Kidney (tissue), 14 donors: ENCODE measurements around the gene PIP5K1B. TPM values are rescaled to one million over a fixed set of nuclear protein-coding genes. Genes with fewer than 3 reads are reported as not detected.
A peak's percentile ranks its signal among the peaks of the same experiment; 100 is the strongest.

Source experiments
- DNase-seq, 5 donors: peaks; one replicate each; pipeline ENCODE4 v3.0.0-alpha.2; 2013 to 2020
- FAIRE-seq: peaks from 2 replicates; lab custom pipeline; 2012; peaks lifted over from hg19 to GRCh38; lab: Jason Lieb, UNC
- H3K27ac ChIP-seq, 2 donors: one replicate each; pipeline ENCODE4 v1.7.0; 2013; ENCODE audit warnings: low read depth in 2 of 2, low read length in 2 of 2, inconsistent platforms in 1 of 2
- H3K27me3 ChIP-seq: one replicate; pipeline ENCODE4 v1.7.1; 2013; ENCODE audit warnings: low read length, inconsistent platforms; ENCODE audit not compliant: control insufficient read depth, insufficient read depth
- H3K36me3 ChIP-seq, 3 donors: one replicate each; pipeline versions ENCODE4 v1.7.0 to v1.7.1; 2013; ENCODE audit warnings: low read length in 3 of 3, control low read depth in 1 of 3, inconsistent platforms in 1 of 3; ENCODE audit not compliant: insufficient read depth in 3 of 3, control insufficient read depth in 2 of 3
- H3K4me1 ChIP-seq, 3 donors: one replicate each; pipeline versions ENCODE4 v1.7.0 to v1.7.1; 2013; ENCODE audit warnings: low read length in 3 of 3, inconsistent platforms in 1 of 3, low read depth in 1 of 3; ENCODE audit not compliant: control insufficient read depth in 2 of 3, insufficient read depth in 2 of 3
- H3K4me3 ChIP-seq, 3 donors: one replicate each; pipeline versions ENCODE4 v1.7.0 to v1.8.1; 2013; ENCODE audit warnings: low read length in 3 of 3, control low read depth in 1 of 3, inconsistent platforms in 1 of 3
- H3K9ac ChIP-seq, 3 donors: one replicate each; pipeline versions ENCODE4 v1.7.0 to v1.7.1; 2013; ENCODE audit warnings: low read length in 3 of 3, control low read depth in 1 of 3, inconsistent platforms in 1 of 3
- H3K9me3 ChIP-seq, 3 donors: one replicate each; pipeline versions ENCODE4 v1.7.0 to v1.7.1; 2013; ENCODE audit warnings: low read length in 3 of 3, control low read depth in 1 of 3, inconsistent platforms in 1 of 3; ENCODE audit not compliant: control insufficient read depth in 2 of 3, insufficient read depth in 1 of 3
- intact Hi-C: fragments of 100-400 bp; cut with DNase I; formaldehyde crosslinking; loops from one replicate; pipeline ENCODE4 v1.11.1; 2022
- polyA plus RNA-seq: library from polyadenylated mRNA; stranded (reverse); fragments of 350-450 nt; fragmentation: Illumina TruSeq; extraction: RNeasy Lipid Tissue Mini Kit (QIAGEN cat#74804); gene quantifications from one replicate; pipeline ENCODE4 v1.2.3, GENCODE V29; 2014; ENCODE audit warnings: low read depth, low replicate concordance; ENCODE audit not compliant: insufficient read depth
- total RNA-seq: library from RNA; stranded (reverse); fragmentation: NEBNext Ultra II Directional; extraction: Animal tissue kit (Norgen Biotek cat#: 25700); gene quantifications from one replicate; pipeline ENCODE4 v1.2.1, GENCODE V29; 2021
- TF ChIP-seq, protein P1 (sequence below): IDR thresholded peaks from 3 replicates; pipeline ENCODE4 v1.5.1; 2012; ENCODE audit warnings: mild to moderate bottlenecking, moderate library complexity, borderline replicate concordance; ENCODE audit not compliant: insufficient read depth; ENCODE audit errors: extremely low read depth
- donor health status: control.
- donor health status: control.
- donor health status: control.
- donor health status: control.
- donor health status: control.
- donor health status: DM: yes; HTN: yes; CAD: no.
- donor health status: Normal renal cell carcinoma (clear cell type).

PIP5K1B gene
- total and polyA plus RNA-seq, 2 donors from 2014 or later: 9.4 to 10.1 TPM

DNA sequence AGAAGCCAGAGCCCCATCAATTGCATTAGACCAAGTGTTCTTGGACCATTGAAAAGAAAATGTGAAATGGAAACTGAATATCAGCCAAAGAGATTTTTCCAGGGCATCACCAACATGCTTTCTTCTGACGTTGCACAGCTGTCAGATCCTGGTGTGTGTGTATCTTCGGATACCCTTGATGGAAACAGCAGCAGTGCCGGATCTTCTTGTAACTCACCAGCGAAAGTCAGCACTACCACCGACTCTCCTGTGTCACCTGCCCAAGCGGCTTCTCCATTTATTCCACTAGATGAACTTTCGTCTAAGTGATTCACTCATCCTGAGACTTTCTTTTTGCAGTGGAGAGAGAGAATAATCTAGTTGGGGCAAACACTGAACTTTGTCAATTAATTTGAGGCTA, 75.7 kb downstream of the PIP5K1B start:
- H3K4me1 ChIP-seq: peaks cover 0 to 25% (median 0%) of the 10 kb centered on the region in 3 donors
- intact Hi-C loops: no loop called here
- no peaks in the 10 kb centered on the region for H3K9me3 ChIP-seq
- peak in 2 of 5 donors; percentile 23 to 40 for DNase-seq
- FAIRE-seq: no peak
- TF ChIP-seq, protein P1, sequence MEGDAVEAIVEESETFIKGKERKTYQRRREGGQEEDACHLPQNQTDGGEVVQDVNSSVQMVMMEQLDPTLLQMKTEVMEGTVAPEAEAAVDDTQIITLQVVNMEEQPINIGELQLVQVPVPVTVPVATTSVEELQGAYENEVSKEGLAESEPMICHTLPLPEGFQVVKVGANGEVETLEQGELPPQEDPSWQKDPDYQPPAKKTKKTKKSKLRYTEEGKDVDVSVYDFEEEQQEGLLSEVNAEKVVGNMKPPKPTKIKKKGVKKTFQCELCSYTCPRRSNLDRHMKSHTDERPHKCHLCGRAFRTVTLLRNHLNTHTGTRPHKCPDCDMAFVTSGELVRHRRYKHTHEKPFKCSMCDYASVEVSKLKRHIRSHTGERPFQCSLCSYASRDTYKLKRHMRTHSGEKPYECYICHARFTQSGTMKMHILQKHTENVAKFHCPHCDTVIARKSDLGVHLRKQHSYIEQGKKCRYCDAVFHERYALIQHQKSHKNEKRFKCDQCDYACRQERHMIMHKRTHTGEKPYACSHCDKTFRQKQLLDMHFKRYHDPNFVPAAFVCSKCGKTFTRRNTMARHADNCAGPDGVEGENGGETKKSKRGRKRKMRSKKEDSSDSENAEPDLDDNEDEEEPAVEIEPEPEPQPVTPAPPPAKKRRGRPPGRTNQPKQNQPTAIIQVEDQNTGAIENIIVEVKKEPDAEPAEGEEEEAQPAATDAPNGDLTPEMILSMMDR: no peak
- H3K27me3 ChIP-seq: no peaks in the 10 kb centered on the region
- H3K36me3 ChIP-seq: no peaks in the 10 kb centered on the region
- H3K27ac ChIP-seq: peak overlapping the region; percentile 91 to 94
- H3K9ac ChIP-seq: peak overlapping the region; percentile 84 to 98 (median 90)
- peak overlapping the region; percentile 94 to 96 (median 95) for H3K4me3 ChIP-seq

DNA sequence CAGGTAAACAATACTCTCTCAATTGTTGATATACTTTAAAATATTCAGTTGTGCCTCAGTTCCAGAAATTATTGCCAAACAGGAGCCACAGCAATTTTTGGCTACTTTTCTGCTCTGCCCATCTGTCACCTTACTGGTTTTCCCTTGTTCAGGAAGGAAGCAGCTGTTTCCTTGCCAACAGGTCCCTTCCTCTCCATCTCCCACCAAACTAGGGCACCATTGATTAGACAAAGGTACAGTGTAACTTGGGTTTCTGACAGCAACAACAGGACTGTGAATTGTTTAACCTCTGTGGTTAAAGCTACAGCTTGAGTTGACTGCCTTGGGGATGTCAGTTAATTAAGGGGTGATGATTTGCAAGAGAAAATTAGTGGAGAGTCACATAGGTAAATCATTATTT, 76.9 kb downstream of the PIP5K1B start:
- no peak for FAIRE-seq

DNA sequence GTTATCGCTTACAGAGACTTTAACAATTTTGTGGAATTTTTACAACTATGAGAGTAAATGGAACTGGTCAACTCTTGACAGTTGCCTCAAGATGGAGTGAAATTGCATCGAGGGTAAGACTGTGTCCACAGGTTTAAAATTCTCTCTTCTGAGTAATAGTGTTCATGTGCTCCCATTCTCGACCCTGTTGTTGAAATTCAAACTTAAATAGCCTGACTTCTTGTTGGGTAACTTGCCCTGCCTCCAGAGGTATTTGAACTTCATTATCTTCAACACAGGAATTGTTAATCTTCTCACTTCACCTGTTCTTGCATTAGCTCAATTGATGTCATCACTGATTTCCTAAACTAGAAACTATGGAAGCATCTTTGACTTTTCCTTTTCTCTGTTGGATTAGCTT, 77.5 kb downstream of the PIP5K1B start:
- Histone ChIP-seq H3K27ac (no peak overlapping the region), H3K9ac (peak overlapping the region in 1 of 3 donors; percentile 7)
- DNase-seq: no peak

More for the DNA sequence above, 76.9 kb downstream of the PIP5K1B start:
- peak overlapping the region in 2 of 3 donors; percentile 5 to 49 for H3K4me3 ChIP-seq
- intact Hi-C loops: no loop called here
- no peak overlapping the region for H3K9ac ChIP-seq
- TF ChIP-seq, protein P1: no peak
- H3K4me1 ChIP-seq: peaks cover 0 to 25% (median 0%) of the 10 kb centered on the region in 3 donors
- H3K27ac ChIP-seq: no peak overlapping the region
- DNase-seq: no peak
- H3K9me3 ChIP-seq: no peaks in the 10 kb centered on the region
- H3K36me3 ChIP-seq: no peaks in the 10 kb centered on the region
- no peaks in the 10 kb centered on the region for H3K27me3 ChIP-seq

More for the DNA sequence above, 77.5 kb downstream of the PIP5K1B start:
- TF ChIP-seq, protein P1: no peak
- H3K9me3 ChIP-seq: no peaks in the 10 kb centered on the region
- no peaks in the 10 kb centered on the region for H3K36me3 ChIP-seq
- intact Hi-C loops: no loop called here
- FAIRE-seq: no peak
- no peaks in the 10 kb centered on the region for H3K27me3 ChIP-seq
- peak overlapping the region in 2 of 3 donors; percentile 10 to 15 for H3K4me3 ChIP-seq
- H3K4me1 ChIP-seq: peaks cover 0 to 25% (median 0%) of the 10 kb centered on the region in 3 donors
